GM21529 (cell line): ENCODE results near the gene LRP1B.
"Not testable (repeated sequence)": the region's sequence is repeated elsewhere in the genome, so short reads cannot be mapped to it uniquely, and the experiment has no call there.

Source experiments
- ATAC-seq: cut with Tn5 transposase; IDR thresholded peaks from one replicate; pipeline ENCODE4 v1.9.1; 2021; ENCODE audit not compliant: unreplicated experiment

Gene LRP1B

DNA sequence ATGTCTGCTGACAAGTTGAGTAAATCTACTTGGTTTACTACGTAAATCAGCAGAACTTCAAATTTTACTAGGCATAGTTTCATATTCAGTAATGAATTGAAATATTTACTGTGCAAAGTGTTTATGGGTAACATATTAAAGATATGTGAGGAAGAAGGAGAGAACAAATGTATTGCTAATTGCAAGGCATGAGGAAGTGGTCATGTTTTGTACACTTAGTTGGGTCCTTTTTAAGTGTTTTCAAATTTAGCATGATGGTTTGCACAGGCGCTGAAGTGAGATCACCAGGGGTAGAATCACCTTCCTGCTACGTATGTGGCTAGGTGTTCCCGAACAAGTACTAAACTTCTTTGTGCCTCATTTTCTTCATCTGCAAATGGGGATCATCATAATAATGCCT lies 1534.4 kb downstream of the LRP1B start:
- no peak for ATAC-seq

DNA sequence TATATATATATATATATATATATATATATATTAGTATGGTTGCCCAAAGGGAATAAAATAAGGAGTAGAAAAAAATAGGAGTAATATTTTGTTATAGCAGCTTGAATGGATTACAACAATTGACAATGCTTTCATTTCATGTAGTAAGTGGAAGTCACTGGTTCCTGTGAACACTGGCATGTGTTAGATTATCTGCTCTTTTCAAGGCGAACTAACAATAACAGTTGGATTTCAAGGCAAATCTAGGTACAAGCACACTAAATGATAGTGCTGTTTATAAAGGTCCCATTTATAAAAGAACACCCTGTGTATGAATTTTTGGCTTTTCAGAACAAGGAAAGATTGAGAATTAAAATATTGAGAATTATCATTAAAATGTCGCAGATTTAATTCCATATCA lies 1535.7 kb downstream of the LRP1B start:
- ATAC-seq: no peak

DNA sequence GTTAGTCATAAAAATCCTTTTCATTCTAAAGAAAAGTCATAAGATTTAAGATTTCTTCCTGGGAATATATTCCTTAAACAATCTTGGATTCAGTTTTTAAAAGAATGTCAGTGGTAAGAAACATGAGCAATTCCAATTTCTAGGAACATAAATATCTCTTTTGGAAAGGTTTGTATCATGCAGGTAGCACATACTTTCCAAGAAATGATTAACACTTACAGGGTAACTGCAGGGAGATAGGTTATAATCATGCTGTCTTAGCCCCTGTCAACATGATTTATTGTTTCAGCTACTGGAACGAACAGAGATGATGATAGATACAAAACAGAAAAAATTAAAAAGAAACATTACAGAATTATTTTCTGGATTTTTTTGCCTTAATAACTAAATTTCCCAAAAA lies 1537.7 kb downstream of the LRP1B start:
- no peak for ATAC-seq

DNA sequence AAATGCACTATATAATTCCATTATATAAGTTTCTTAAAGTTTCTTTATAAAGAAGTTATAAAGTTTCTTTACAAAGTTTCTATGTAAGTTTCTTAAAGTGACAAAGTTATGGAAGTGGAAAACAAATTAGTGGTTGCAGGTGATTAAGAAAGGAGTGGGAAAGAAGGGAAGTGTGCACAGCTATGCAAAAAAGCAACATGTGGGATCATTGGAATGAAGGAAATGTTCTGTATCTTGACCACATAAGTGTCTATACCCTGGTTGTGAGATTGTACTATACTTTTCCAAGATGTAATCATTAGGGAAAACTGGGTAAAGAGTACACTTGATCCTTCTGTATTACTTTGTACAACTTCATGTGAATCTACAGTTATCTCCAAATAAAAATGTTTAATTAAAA lies 1541.1 kb downstream of the LRP1B start:
- ATAC-seq: no peak

DNA sequence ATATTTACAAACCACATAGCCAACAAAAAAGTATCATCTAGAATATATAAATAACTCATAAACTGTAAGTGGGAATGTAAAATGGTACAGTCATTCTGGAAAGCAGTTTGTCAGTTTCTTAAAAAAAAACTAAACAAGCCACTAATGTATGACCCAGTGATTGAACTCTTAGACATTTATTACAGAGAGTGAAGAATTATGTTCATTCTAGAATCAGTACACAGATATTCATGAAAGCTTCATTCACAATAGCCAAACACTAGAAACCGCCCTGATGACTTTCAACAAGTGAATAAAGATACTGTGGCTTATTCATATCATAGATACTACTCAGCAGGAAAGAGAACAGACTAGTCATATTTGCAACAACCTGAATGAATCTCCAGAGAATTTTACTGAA lies 1541.5 kb downstream of the LRP1B start:
- no peak for ATAC-seq

DNA sequence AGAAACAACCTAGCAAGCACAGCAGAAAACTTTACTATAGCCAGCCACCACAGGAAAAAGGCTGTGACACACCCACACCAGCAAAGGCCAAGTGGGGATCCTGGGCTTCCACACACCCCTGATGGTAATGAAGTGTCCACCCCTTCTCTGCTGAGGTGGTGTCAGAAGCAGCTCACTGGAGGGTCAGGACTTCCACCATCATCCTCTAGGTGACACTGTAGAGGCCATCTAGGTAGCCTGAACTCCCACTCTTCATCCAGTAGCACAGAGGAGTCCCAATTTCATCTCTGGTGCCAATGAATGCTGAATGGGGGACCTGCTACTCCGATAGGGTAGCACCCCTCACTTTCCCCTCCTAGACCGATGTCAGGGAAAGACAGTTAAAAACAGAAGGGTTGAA lies 1544.4 kb downstream of the LRP1B start:
- peak; percentile 93 for ATAC-seq

DNA sequence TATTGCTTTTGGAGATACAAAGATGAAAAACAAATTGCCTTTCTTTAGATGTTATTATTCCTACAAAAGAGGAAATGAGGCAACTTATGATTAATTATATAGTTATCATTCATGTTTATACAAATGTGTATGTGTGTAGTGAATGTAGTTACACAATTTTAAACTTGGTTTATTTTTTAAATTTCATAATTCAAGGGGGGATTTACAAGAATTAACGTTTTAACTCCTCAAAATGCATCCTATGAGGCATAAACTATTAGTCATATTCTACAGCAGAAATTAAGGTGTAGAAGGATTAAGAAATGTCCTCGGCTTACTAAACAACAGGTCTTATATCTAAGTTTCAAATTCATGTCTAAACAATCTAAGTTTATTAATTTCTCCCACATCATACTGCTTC lies 1545.8 kb downstream of the LRP1B start:
- ATAC-seq: no peak

DNA sequence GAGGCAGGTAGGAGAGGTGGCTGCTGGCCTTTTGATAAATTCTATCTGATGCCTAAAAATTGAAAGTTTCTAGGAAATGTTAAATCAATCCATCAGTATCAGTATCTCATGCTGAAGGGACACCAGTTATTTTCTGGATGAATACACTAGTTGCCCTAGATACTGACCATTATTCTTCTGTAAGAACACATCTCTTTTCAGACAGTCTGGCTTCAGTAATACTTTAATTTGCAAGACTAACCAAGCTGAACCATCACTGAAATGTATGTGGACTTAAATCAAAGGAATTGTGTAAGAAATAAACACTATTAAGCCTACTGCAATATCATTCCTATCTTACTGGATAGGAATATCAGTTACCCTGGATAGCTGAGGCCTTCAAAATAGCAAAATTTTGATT lies 1546.3 kb downstream of the LRP1B start:
- no peak for ATAC-seq

DNA sequence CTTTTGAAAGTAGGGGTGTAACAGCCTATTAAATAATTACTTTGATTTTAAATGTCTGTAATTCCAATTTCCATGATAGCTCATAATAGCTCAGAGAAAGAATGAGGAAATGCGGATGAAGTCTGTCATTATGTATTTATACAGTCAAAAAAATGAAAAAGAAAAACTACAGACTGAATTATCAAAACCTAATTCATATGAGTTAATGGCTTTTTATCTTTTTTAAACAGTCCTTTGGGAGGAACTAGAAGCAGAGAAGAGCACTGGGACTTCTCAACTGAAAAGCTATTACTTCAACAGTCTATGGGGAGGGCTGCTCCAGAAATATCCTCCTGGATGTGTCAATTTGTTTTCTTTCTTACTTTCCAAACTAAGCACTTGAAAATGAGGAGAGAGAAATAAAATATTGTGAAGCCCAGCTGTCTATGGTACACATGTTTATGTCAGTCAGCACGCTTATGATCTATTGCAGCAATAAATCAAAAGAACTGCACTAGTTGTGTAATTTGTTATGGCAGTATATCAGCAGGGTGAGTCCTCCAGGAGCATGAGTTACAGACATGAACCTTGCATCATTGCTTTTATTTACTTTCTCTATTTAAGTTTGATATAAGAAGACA lies 1550.2 kb downstream of the LRP1B start:
- no peak for ATAC-seq

DNA sequence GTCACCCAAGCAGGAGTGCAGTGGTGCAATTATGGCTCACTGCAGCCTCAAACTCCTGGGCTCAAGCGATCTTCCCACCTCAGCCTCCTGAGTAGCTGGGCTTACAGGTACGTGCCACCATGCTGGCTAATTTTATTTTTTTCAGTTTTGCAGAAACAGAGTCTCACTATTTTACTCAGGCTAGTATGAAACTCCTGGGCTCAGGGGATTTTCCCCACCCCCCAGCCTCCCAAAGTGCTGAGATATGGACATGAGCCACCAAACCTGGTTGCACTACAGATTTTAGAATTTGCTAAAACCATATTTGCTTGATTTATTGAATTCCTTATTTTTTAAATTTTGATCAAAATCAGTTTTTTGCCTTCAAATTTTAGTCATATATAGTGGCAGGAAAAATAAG lies 1553.4 kb downstream of the LRP1B start:
- ATAC-seq: no peak

DNA sequence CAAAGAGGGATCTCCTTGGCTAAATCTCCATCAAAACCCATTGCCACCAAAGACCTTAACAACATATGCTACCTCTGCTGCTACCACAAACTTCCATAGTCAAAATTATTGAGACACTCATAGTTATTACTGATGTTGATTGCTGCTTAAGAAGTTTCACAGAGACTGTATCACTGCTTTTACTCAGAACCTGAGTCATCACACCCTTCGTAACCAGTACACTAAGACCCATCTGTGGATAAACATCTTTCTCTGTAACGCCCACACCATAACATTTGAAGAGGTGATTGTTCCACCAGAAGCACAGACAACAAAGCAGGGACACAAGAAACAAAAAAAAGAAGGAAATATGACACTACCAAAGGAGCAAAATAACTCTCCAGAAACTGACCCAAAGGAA lies 1563.1 kb downstream of the LRP1B start:
- no peak for ATAC-seq

DNA sequence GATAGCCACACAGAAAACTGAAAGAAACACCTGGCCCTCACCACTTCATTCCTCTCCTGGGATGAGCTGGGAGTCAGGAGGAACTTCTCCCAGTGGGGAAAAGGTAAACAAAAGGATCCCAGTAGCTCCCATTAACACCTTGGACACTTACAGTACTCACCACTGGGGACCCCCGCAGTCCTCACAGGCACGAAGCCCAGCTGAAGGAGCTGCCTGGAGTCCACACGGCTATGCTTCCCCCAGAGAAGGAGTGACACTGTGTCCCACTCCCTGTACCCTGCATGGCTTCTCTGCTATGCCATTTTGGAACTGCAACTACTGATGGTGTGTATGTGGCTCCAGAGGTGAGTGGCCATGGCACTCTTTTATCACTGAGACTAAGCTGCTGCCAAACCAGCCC lies 1565.1 kb downstream of the LRP1B start:
- ATAC-seq: no peak

DNA sequence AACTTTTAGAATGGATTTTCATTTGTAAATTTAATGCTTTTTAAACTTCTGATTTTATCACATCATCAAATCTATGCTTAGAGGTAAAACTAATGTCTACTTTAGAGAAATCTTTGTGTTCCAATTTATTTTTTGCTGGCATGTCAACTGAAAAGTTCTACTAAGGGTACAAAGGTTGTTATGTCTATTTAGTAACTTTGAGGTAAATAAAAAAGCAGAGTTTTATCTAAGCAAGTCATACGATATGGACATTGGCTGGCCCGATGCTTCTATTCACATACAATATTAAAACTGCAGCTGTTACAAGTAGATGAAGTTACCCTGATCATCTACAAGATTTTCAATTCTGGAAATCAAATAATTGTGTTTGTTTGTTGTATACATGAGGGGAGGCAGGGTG lies 1575.1 kb downstream of the LRP1B start:
- no peak for ATAC-seq

DNA sequence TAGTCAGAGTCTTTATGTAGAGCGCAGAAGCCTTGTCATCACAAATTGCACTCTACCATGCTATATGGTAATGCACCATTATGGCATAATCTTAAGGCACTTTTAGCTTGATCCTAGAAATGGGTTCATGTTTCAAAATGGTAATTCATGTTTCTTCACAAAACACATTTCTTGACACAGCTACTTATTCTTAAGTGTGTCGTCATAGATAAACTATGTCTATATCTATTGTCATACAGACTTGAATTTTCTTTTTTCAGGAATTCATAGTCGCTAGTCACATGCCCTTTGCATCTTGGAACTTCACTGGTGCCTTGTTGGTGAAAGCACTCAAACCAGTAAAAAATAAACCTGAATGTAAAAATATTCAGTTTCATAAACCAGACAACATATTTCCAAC lies 1578.2 kb downstream of the LRP1B start:
- no peak for ATAC-seq

DNA sequence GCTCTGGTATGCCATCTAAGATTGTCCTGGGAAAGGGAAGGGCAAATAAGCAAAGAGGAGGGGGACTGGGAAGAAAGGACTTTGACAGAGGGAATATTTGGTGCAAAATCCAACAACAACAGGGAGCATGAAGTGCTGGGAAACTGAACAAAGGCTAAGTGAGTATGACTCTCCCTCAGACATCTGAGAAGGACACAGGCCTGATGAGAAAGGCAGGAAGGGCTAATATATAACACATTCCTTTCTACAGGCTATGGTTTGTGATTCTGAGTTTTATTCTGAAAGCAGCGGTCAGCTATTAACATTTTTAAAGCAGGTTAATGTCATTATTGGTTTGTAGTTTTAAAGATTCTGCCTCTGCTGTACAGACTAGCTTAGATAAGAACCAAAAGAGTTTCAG lies 1579.5 kb downstream of the LRP1B start:
- ATAC-seq: no peak

DNA sequence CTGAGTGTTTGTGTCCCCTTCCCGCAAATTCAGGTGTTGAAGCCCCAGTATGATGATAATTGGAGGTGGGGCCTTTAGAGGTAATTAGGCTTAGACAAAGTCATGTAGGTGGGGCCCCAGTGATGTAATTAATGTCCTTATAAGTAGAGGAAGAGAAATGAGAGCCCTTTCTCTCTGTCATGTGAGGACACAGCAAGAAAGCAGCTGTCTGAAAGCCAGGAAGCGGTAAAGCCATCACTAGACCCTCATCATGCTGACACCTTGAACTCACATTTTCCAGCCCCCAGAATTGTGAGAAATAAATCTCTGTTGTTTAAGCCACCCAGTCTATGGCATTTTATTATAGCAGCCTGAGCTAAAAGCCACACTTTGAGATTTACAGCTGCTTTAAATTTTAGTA lies 1580.0 kb downstream of the LRP1B start:
- ATAC-seq: no peak

DNA sequence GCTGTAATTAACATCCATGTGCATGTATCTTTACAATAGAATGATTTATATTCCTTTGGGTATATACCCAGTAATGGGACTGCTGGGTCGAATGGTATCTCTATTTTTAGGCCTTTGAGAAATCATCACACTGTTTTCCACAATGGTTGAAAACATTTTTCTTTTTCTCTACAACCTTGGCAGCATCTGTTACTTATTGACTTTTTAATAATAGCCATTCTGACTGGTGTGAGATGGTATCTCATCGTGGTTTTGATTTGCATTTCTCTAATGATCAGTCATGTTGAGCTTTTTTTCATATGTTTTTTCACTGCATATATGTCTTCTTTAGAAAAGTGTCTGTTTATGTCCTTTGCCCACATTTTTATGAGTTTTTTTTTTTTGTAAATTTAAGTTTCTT lies 1586.0 kb downstream of the LRP1B start:
- ATAC-seq: not testable (repeated sequence)

DNA sequence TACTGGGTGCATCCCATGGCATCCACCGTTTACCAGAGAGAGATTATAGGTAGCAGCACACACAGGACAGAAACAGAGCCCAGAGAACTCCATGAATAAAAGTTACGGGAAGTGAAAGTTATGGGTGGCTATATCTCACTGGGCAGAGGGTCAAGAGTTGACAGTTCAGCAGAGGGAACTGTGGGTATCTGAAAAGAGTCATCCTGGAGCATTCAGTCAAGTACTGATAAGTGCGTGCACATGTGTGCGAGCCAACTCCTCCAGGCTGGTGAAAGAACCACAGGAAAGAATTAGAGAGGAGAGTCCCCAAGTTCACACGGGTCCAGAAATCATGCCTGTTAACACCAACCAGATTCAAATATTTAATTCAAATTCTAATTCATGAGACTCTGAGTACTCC lies 1588.2 kb downstream of the LRP1B start:
- ATAC-seq: no peak

DNA sequence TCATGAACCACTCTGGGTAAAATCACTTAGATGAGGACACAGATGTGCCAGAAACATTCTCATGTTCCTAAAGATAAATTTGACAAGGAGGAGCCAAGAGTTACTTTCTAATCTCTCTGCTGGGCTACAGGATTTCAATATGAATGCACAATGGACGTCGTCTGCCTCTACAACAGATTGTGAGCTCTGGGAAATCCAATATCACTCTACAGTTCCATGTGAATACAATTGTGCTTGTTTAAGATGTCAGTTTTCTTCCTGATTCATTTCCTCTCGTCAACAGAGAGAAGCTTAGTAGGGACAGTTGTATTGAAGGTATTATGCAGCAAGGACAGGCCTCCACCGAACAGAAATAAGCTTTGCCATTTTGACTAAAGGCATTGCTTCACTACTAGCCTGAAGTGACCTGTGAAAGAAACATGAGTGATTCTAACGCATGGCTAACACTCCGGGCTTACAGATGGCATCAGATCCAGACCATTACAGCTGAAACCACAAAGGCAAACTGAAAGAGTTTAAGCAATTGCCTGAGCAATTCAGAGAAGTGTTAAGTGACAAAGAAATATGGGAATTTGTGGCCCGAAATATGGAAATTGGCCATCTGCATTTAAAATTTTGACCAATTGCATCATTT lies 1591.5 kb downstream of the LRP1B start:
- no peak for ATAC-seq

DNA sequence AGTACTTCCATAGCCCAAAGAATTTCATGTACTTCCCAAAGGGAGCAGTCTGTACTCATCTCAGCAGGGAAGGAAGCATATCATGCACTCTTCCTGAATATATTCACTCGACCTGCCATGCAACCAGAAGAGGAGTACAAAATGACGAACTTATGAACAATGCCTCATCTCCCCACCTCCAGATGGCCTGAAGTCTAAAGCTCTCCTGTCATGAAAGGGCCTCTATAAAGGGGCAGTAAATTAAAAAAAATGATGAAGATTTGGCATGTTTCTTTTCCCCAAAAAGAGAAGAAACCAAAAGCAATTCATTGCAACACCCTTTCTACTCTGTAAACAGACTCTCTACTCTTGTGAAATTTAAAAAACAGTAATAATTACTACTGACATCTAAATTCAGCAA lies 1601.1 kb downstream of the LRP1B start:
- no peak for ATAC-seq

DNA sequence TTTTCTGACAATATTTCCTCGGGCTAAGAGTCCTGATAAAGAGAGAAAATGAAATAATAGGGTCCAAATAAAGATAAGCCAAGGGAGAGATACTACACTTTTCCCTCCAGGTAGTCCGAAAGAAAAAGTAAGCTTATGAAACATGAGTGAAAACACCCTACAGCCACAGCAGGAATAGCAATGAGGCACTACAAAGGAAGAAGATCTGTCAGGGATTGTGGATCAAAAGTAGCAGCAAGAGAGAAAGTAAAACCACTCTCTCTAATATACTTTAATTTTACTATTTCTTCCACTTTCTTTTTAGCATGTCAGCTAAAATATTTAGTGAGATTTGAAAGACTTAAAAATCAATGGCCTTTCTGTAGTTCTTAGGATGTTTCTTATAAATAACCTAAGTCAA lies 1601.8 kb downstream of the LRP1B start:
- ATAC-seq: no peak

DNA sequence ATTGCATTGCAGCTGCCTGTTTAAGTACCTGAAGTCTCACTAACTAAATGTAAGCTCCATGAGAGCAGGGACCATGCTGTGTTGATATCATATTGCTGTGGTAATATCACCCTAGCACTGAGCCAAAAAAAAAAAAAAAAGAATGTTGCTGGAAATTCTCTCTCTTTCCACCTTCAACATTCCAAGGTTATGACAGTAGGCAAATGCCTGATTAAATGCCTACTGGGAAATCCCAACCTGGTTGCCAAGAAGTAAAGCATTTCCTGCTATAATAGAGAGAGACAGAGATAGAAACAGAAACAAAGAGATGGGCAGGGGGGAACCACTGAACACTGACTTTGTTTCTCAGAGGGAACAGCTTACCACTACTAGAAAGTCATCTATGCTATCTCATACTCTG lies 1604.2 kb downstream of the LRP1B start:
- no peak for ATAC-seq

DNA sequence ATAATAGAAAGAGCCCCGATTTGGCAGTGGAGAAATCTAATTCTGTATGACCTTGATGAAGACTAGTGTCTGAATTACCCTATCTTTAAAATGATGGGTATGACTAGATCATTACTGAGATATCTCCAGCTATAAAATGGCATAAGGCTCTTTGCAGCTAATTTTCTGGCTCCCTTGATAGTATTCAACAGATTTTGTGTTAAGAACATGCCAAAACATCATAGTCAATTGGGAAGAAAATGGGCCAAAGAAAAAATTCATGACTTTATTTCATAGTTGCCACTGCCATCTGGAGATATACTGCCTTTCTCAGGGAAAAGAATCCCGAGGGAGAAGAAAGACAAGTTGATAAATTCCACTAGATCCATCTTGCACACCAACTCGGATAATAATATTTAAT lies 1618.7 kb downstream of the LRP1B start:
- no peak for ATAC-seq
